ENCODE measurements around the gene BTBD2.

The BTBD2 gene

GRCh38 chr19:2050349-2050990 is 35.0 kb upstream of the BTBD2 start:
- no peak for DNase-seq

GRCh38 chr19:2049741-2050348 is 34.3 kb upstream of the BTBD2 start:
- peak; percentile 55 for DNase-seq

DNA sequence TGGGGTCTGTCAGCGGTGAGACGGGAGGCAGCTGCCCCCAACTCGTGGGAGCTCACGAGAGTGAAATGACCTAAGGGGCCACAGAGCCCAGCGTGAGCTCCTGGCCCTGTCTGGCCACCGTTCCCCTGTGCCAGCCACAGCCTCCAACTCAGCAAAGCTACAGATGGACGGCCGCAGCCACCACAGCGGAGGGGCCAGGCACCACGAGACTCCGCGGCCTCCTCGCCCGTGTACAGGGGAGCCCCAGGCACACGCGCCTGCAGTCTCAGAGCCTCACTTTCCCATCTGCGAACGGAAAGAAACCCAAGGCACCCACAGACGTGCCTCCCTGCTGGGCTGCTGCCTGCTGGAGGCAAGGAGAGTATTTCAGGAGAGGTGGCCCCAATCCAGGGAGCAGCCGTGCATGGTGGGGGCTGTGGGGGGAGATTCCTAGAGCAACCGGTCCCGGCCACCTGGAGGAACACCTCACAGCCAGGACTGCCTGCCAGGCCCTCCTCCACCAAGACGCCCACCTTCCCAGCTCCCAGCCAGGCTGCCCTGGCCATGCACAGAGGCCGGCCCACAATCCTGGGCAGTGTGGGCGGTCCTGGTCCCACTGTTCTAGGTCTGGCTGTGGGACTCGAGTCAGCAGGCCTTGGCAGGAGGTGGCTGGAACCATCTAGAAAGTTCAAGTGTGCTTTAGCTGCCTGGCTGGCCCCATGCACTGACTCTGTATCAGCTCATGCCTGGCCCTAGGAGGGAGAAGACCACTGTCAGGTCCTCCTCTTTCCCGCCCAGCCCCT is 33.6 kb upstream of the BTBD2 start:
- no peak for DNase-seq

DNA sequence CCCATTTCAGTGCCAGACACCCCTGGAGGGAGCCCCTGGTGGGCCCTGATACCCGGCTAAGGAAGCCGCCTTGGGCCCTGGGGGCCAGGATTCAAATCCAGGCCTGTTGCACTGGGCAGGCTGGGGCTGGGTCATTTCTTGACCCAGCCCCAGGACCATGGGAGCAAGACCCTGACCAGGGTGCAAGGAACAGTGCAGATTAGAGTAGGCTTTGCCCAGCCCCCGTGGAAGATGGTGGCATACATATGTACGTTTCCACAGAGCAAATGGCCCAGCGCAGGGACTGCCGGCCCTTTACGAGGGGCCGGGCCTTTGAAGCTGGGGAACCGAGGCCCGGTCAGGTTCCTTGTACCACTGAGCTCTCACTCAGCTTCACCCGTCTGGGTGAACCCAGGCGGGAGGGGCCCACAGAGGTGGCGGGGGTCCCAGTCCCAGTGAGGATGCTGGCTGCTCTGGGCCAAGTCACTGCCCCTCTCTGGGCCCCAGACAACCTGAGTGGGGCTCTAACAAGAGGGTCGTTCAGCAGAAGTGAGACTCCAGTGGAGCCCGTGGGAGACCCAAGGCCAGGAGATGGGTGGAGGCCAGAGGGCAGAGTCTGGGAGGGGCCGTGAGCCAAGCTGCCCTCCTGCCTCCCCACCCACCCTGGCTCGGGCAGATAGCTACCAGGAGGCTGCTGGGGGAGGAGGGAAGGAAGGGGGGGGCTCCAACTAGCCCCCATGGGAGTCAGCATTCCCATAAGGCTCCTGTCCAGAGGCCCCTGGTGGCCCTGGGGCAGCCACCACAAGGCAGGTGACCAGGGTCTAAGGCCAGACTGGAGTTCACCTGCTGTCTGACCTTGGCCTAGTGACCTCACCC is 32.8 kb upstream of the BTBD2 start:
- DNase-seq = no peak

- DNase-seq = no peak
Observed at GRCh38 chr19:2047449-2048103, 32.1 kb upstream of the BTBD2 start.

- no peak for DNase-seq
Observed at GRCh38 chr19:2047076-2047448, 31.5 kb upstream of the BTBD2 start.

DNA sequence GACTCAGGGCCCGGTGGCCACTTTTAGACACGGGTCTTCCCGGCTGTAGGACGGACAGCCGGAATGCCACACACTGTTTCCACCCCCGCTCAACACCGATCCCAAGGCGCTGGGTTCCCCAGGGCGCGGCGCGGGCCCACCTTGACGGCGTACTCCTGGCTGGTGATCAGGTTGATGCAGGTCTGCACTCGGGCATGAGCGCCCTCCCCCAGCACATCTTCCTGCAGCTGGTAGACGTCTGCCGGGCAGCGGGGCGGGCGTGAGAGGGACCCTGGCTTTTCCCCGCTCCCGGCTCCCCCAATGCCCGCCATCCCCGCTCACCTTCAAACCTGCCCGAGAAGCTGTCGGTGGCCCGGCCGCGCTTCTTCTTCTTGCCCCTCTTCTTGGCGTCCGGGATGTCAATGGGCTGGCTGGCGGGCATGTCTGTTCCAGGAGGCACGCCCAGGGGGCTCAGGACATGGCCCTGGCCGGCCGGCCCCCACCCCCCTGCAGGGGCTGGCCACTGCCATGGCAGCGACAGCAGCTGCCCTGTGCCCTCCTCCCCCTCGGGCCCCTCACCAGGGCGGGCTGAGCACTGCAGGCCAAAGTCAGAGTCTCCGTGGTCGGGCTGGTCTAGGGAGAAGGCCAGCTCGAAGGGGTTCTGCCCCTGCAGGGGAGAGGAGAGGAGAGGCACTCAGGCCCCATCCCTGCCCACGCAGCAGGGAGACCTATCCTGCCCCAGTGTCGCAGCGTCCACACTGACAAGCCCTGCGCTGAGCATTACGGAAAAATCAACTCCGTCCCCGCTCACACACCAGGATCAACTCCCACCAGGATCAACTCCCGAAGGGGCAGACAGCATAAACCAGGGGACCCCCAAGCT is 30.8 kb upstream of the BTBD2 start:
- DNase-seq = no peak

GRCh38 chr19:2045501-2046045 is 30.1 kb upstream of the BTBD2 start:
- DNase-seq = no peak

DNA sequence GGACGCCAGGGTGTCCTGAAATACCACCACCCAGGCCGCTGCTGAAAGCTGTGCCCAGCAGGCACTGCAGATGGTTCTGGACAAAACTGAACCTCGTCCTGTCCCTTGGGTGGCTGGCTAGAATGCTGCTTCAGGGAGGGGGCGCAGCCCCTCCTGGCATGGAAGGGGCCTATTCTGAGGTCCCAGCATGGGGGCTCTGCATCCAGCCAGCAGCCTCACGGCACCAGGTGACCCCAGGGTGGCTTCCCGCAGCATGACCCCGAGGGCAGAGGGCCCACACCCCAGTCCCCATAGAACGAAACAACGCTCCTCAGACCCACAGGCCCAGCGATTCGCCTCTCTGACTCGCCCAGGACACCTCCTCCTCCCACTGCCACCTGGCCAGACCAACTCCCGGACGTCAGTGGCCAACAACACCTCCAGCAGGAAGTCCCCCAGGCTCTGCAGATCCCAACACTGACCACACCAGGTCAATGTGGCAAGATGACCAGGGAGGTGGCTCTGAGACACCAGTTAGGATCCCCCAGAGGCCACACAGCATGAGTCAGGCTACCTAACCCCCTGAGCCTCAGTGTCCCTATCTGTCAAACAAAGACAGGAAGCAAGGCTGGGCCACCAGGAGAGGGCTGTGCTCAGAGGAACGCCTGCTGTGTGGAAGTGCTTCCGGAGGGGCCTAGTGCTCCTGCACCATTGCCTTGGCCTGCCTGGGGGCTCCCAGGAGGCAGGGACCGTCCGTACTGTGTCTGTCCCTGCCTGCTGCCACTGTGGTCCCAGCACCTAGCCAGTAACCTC is 29.4 kb upstream of the BTBD2 start:
- DNase-seq = no peak

DNA sequence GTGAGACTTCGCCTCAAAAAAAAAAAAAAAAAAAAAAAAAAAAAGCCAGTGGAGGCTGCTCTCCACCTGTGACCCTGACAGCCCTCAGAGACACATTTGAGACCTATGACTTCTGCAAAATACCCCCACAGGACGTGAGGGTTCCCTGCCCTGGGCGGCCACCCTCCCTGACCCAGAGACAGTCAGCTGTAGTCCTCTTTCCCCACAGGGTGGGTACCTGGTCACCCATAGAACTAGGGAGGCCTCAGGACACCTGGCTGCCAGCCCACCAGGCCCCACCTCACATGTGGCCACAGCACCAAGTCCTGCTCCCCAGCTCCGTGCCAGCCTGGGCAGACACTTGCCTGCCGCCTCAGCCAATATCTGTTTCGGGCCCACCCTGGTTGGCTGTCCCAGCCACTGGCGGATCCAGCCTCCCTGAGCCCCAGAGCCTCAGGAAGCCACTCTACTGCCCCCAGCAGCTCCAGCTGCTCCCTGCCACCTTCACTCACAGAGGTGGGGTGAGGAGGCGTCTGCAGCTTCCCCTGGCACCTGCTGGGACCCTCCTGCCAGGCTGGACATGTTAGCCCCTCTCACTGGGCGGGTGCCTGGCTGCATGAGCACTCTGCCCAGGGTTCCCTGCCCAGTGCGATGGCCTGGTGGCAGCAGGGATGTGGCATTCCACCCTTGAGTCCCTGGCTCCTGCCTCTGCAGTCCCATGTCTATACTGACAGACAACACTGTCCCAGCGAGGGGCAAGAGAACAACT is 28.6 kb upstream of the BTBD2 start:
- no peak for DNase-seq

DNA sequence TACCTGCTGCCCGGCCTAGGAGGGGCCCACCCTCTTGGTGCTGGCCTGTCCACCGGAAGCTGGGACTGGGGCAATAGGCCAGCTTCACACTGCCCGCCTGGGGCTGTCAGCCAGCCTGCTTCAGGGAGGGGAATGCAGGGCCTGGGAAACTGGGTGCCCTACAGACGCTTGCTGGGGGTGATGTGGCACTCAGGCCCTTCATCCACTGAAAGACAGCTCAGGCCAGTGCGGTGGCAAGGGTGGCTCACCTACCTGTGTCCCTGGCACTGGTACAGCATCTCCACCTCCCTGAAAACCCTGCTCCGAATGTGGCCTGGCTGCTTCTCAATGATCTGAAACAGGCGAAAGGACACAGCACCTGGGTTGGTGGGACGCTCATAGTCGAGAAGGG is 27.7 kb upstream of the BTBD2 start:
- DNase-seq = no peak

DNA sequence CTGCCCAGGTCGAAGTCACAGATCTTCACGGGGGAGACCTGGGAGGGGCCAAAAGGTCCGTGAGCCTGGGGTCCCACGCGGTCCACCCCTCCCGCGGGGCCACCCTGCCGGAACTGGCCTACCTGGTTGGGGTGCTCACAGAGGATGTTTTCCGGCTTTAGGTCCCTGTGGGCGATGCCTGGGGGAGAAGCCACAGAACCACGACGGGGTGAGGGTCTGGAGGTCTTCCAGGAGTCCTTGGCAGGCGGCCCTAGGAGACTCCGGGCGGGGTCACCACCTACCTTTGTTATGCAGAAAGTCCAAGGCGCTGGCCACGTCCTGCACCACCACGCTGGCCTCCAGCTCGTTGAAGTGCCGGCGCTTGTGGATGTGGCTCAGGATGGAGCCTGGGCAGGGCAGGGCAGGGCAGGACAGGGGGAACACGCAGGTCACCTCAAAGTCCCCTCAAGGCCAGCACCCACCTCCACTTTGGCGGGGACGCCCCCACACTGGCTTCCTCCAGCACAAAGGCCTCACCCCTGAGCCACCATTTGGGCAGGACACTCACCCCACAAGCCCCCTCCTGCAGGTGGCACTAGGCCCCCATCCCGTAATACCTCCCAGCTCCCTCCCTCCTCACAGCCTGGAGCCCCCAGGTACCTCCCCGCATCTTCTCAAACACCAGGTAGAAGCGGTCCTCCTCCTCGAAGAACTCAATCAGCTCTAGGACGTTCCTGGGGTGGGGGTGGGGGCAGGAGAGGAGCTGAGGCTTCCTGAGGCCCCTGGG is 27.2 kb upstream of the BTBD2 start:
- DNase-seq = no peak

DNA sequence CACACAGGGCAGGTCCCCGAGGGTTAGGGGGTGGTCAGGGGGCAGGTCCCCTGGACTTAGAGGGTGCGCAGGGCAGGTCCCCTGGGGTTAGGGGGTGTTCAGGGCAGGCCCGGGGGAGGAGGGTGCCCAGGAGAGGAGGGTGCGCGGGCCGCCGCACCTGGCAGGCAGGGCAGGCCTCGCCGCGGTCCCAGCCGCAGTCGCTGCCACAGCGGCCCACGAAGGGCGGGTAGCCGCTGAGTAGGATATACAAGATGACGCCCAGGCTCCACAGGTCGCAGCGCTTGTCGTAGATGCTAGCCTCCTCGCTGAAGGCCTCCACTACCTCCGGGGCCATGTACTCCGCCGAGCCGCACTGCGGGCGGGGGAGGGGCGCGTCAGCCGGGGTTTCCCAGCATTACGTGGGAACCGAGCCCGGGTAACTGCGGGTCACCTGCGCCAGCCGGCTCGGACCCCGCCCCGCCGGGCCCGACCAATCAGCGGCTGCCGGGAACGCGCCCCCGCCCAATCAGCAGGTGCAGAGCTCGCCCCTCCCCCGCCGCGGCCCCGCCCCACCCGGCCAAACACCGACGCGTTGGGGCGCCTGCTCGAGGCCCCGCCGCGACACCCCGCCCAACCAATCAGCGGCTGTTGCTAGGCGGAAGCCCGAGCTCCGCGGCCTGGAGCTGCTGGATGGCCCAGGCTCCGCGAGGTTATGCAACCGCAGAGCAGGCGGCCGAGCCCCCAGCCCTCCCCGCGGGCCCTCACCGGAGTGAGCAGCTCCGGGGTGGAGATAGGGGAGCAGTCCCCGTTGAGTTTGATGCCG is 26.4 kb upstream of the BTBD2 start:
- DNase-seq = peak; percentile 100

DNA sequence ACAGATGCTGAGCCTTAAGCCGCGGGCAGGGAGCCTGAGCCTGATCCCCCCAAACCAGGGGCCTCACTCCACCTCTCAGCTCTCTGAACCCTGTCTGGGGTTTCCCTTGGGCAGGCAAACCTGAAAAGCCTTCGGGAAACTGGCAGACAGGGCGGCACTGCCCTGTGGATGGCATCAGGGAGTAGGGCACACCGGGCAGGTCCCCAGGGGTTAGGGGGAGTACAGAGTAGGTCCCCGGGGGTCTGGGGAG is 25.8 kb upstream of the BTBD2 start:
- DNase-seq = no peak

DNA sequence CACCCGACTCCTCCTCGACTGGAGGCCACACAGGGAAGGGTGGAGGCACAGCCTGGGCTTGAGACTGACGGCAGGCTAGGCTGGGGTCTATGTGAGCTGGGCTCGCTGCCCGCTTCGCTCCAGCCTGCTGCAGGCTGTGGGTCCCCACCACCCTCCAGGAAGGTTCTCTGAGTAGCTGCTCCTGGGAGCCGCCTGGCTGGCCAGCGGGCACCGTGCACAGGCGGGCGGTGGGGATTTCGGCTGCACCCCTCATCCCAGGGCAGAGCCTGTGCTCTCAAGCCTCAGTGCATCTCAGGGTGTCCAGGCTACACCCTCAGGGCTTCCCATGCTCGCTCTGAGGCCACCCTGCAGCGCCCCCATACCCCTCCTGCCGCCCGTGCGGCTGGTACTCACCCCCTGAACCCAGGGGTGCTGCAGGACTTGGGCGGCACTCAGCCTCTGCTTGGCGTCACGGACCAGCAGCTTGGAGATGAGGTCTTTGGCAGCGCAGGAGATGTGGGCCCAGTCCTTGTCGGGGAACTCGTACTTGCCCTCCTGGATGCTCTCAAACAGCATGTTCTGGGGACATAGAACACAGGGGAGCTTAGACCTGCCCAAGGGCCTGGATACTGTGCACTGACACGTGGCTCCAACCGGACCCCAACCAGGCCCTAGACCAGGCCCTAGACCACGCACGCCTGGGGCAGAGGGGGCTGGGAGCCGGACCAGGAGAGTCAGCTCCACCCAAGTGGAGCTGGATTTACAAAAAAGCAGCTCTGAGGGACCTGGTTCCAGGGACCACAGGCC is 25.3 kb upstream of the BTBD2 start:
- DNase-seq = no peak

- DNase-seq = no peak
Observed at GRCh38 chr19:2039959-2040646, 24.6 kb upstream of the BTBD2 start.
